GM12878 (cell line): Measurements from ENCODE around the gene LPIN2. TPM values are rescaled to one million over a fixed set of nuclear protein-coding genes. Genes with fewer than 3 reads are reported as not detected.

Experiments used
- ATAC-seq: fragments of 200-7000 bp; cut with Tn5 transposase; 3 replicates; pipeline ENCODE4 v1.9.1; 2020; ENCODE audit warnings: mild to moderate bottlenecking, moderate library complexity
- BruUV-seq: library from RNA; stranded (reverse); fragments of 400-500 nt; replicated peaks from 2 replicates; lab custom pipeline; 2021; lab: Mats Ljungman, UMichigan
- CTCF ChIA-PET: fragments of 300-600 bp; sonication (Branson Sonifier 250); formaldehyde crosslinking; extraction: SDS; loops from one replicate; lab custom pipeline; 2021; ENCODE audit warnings: inconsistent platforms; lab: Yijun Ruan, JAX
- POLR2A ChIA-PET: fragments of 350-600 bp; formaldehyde crosslinking; extraction: SDS; loops from one replicate; lab custom pipeline; 2021; ENCODE audit warnings: inconsistent platforms; lab: Charles Lee
- RAD21 ChIA-PET: fragments of 300-600 bp; sonication (Branson Sonifier 250); formaldehyde crosslinking; loops from one replicate; lab custom pipeline; 2023; ENCODE audit warnings: antibody characterized with exemption; ENCODE audit not compliant: unreplicated experiment; lab: Charles Lee
- SMC1A ChIA-PET: fragments of 300-600 bp; sonication (Branson Sonifier 250); formaldehyde crosslinking; loops from one replicate; lab custom pipeline; 2023; ENCODE audit not compliant: unreplicated experiment, uncharacterized antibody; lab: Charles Lee
- DNase-seq: peaks from one replicate; pipeline ENCODE4 v3.0.0-alpha.2; 2011; ENCODE audit warnings: low read depth, low spot score
- FAIRE-seq: peaks from 3 replicates; lab custom pipeline; 2011; peaks lifted over from hg19 to GRCh38; lab: Jason Lieb, UNC
- H2AFZ ChIP-seq: 2 replicates; pipeline ENCODE4 v1.6.0; 2011; ENCODE audit warnings: low read depth, low read length, control low read depth; ENCODE audit not compliant: control insufficient read depth
- H3K27ac ChIP-seq: 2 replicates; pipeline ENCODE4 v1.5.1; 2011; ENCODE audit warnings: control low read depth; ENCODE audit not compliant: control insufficient read depth, insufficient read depth
- H3K27me3 ChIP-seq, 2 experiments: replicated peaks in 1 of 2; 2 replicates each; pipeline versions ENCODE4 v1.6.0 to v1.6.1; 2011; ENCODE audit warnings: low read length in 1 of 2; ENCODE audit not compliant: control insufficient read depth in 2 of 2, insufficient read depth in 2 of 2
- H3K36me3 ChIP-seq, 2 experiments: 2 replicates each; pipeline ENCODE4 v1.5.1; 2011; ENCODE audit warnings: low read length in 1 of 2; ENCODE audit not compliant: control insufficient read depth in 2 of 2, insufficient read depth in 2 of 2
- H3K4me1 ChIP-seq: 2 replicates; pipeline ENCODE4 v1.6.1; 2011; ENCODE audit warnings: mild to moderate bottlenecking, low read length, moderate library complexity, mixed read lengths; ENCODE audit not compliant: control insufficient read depth, insufficient read depth
- H3K4me2 ChIP-seq: 2 replicates; pipeline ENCODE4 v1.6.0; 2011; ENCODE audit warnings: control low read depth; ENCODE audit not compliant: control insufficient read depth, insufficient read depth
- H3K4me3 ChIP-seq: fragments of 200-600 bp; sonication (generic); 2 replicates; pipeline ENCODE4 v1.5.1; 2016
- H3K79me2 ChIP-seq: 2 replicates; pipeline ENCODE4 v1.6.0; 2011; ENCODE audit warnings: low read length; ENCODE audit not compliant: control insufficient read depth, insufficient read depth
- H3K9ac ChIP-seq: 2 replicates; pipeline ENCODE4 v1.8.0; 2011; ENCODE audit warnings: low read length, control low read depth, mixed read lengths; ENCODE audit not compliant: control insufficient read depth, insufficient read depth
- H3K9me3 ChIP-seq: replicated peaks from 3 replicates; pipeline ENCODE4 v1.5.1; 2011; ENCODE audit warnings: mild to moderate bottlenecking, low read length; ENCODE audit not compliant: control insufficient read depth, insufficient read depth
- H4K20me1 ChIP-seq: 2 replicates; pipeline ENCODE4 v1.6.0; 2011; ENCODE audit not compliant: control insufficient read depth, insufficient read depth
- FOXK2 ChIP-seq: fragments of 450-650 bp; IDR thresholded peaks from 2 replicates; pipeline ENCODE4 v1.6.1; 2017; ENCODE audit warnings: mild to moderate bottlenecking, moderate library complexity
- JUNB ChIP-seq: IDR thresholded peaks from 2 replicates; pipeline ENCODE4 v1.6.1; 2016; ENCODE audit warnings: antibody characterized with exemption, mild to moderate bottlenecking
- NR2F1 ChIP-seq: fragments of 450-650 bp; conservative IDR thresholded peaks from 2 replicates; pipeline ENCODE4 v1.6.1; 2017; ENCODE audit warnings: mild to moderate bottlenecking
- WGBS: methylation state at CpG from one replicate; pipeline ENCODE4 v1.1.6; 2016; ENCODE audit warnings: low lambda C conversion rate; ENCODE audit not compliant: insufficient replicate concordance, insufficient coverage; ENCODE audit errors: missing lambda C conversion rate; 5-methylcytosine and 5-hydroxymethylcytosine counted together
- in situ Hi-C: fragments of 300-500 bp; cut with MboI; formaldehyde crosslinking; loops from 9 replicates; pipeline ENCODE4 v1.14.3; 2018; ENCODE audit warnings: mixed read lengths
- intact Hi-C: fragments of 100-400 bp; cut with micrococcal nuclease; formaldehyde crosslinking; loops from one replicate; pipeline ENCODE4 v1.14.2; 2022; ENCODE audit not compliant: unreplicated experiment
- polyA plus RNA-seq, 11 experiments: library from polyadenylated mRNA; depleted of rRNA in 4 of 11; unstranded in 6 of 11; stranded (reverse) in 5 of 11; fragments of >200 nt; fragmentation: Nextera tagmentation in 4 of 11; fragmentation: Illumina TruSeq in 1 of 11; extraction: Ambion mirVana in 4 of 11; extraction: Trizol in 1 of 11; gene quantifications; 1 replicate in 1 of 11; 2 replicates in 10 of 11; pipeline versions ENCODE4 v1.2.1 to v1.2.3, GENCODE V29; 2011 to 2016; ENCODE audit warnings: inconsistent platforms in 2 of 11, missing spikeins in 2 of 11, low read depth in 1 of 11
- total RNA-seq, 4 experiments: library from RNA; depleted of rRNA in 3 of 4; stranded (reverse); fragments of >200 nt in 3 of 4; fragmentation: Illumina TruSeq in 1 of 4; extraction: Trizol in 1 of 4; gene quantifications; 2 replicates each; pipeline versions ENCODE4 v1.2.1 to v1.2.3, GENCODE V29; 2013 to 2021
- TF ChIP-seq, protein P1 (sequence below): fragments of 450-650 bp; formaldehyde crosslinking; IDR thresholded peaks from 2 replicates; pipeline ENCODE4 v1.4.0; 2020; ENCODE audit warnings: mild to moderate bottlenecking, moderate library complexity
- TF ChIP-seq, protein P2 (sequence below): fragments of 450-650 bp; IDR thresholded peaks from 2 replicates; pipeline ENCODE4 v1.6.1; 2016; ENCODE audit warnings: mild to moderate bottlenecking

Gene LPIN2
- total and polyA plus RNA-seq, 10 of the 15 experiments (the other 5 are each of a cell fraction or from before 2014, with no cell fraction given), result 4.1 to 28.0 (median 15.9) TPM

- TF ChIP-seq, protein P1, sequence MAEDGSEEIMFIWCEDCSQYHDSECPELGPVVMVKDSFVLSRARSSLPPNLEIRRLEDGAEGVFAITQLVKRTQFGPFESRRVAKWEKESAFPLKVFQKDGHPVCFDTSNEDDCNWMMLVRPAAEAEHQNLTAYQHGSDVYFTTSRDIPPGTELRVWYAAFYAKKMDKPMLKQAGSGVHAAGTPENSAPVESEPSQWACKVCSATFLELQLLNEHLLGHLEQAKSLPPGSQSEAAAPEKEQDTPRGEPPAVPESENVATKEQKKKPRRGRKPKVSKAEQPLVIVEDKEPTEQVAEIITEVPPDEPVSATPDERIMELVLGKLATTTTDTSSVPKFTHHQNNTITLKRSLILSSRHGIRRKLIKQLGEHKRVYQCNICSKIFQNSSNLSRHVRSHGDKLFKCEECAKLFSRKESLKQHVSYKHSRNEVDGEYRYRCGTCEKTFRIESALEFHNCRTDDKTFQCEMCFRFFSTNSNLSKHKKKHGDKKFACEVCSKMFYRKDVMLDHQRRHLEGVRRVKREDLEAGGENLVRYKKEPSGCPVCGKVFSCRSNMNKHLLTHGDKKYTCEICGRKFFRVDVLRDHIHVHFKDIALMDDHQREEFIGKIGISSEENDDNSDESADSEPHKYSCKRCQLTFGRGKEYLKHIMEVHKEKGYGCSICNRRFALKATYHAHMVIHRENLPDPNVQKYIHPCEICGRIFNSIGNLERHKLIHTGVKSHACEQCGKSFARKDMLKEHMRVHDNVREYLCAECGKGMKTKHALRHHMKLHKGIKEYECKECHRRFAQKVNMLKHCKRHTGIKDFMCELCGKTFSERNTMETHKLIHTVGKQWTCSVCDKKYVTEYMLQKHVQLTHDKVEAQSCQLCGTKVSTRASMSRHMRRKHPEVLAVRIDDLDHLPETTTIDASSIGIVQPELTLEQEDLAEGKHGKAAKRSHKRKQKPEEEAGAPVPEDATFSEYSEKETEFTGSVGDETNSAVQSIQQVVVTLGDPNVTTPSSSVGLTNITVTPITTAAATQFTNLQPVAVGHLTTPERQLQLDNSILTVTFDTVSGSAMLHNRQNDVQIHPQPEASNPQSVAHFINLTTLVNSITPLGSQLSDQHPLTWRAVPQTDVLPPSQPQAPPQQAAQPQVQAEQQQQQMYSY (CRISPR knock-in tag), result no peak
- TF ChIP-seq NR2F1, result no peak
Observed at GRCh38 chr18:3048121-3048520, 35.2 kb upstream of the LPIN2 start (continued).

DNA sequence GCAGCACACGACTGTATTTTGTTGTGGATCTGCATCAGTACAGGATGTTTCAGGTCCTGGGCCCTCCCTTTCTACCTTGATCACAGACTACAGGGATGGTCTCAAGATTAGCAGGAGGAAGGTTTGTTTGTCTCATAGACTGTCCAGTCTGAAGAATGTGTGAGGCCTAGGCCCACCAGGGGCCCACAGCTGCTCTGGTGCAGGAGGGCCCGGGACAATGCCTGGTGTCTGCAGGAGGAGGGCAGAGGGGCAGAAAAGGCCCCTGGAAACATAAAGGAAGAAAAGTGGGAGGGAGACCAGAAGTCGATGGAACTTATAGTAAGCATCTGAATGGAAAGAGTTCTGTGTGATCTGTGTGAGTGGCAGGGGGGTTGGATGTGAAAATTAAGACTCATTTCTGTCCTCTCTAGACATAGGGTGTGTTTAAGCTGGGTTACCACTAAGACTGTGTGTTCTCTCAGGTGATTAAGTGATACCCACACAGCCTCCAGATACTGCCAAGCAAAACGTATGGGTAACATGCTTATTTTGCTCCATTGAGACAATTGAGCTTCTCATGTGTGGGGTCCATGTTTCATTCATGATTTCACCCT, 33.4 kb upstream of the LPIN2 start:
- CTCF ChIA-PET, result no interaction called here
- H3K36me3 ChIP-seq, result no peaks in the 10 kb centered on the region
- RAD21 ChIA-PET, result no interaction called here
- no peaks in the 10 kb centered on the region for H3K27me3 ChIP-seq
- WGBS, result 25% methylated on average over 4 of the region's 4 CpGs
- H2AFZ ChIP-seq, result no peak overlapping the region
- no peaks in the 10 kb centered on the region for H3K79me2 ChIP-seq
- intact Hi-C loops, result no loop called here
- no peaks in the 10 kb centered on the region for H3K9me3 ChIP-seq
- H3K4me1 ChIP-seq, result peaks cover 8% of the 10 kb centered on the region
- BruUV-seq, result no TSS peak
- no peak overlapping the region for H3K9ac ChIP-seq
- in situ Hi-C loops, result no loop called here
- POLR2A ChIA-PET, result no interaction called here
- no peak for DNase-seq
- no peaks in the 10 kb centered on the region for H4K20me1 ChIP-seq
- ATAC-seq, result peak; percentile 82
- FAIRE-seq, result peak; percentile 56
- SMC1A ChIA-PET, result interaction anchor here (1.2 kb wide), 1 partner anchor 32 kb away, joined by 3 read pairs; no protein-coding TSS in a partner anchor
- peak; percentile 26; the same call in 1 of the 2 replicates for TF ChIP-seq JUNB
- TF ChIP-seq FOXK2, result no peak
- TF ChIP-seq, protein P2, sequence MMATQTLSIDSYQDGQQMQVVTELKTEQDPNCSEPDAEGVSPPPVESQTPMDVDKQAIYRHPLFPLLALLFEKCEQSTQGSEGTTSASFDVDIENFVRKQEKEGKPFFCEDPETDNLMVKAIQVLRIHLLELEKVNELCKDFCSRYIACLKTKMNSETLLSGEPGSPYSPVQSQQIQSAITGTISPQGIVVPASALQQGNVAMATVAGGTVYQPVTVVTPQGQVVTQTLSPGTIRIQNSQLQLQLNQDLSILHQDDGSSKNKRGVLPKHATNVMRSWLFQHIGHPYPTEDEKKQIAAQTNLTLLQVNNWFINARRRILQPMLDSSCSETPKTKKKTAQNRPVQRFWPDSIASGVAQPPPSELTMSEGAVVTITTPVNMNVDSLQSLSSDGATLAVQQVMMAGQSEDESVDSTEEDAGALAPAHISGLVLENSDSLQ, result peak; percentile 92
- no peak overlapping the region for H3K27ac ChIP-seq
- peak overlapping the region; percentile 13; the same call in 1 of the 2 replicates for H3K4me2 ChIP-seq
- H3K4me3 ChIP-seq, result no peak overlapping the region
